HS-27A (cell line): ENCODE measurements around the gene ADAMTS19.

Source experiments
- DNase-seq: peaks from one replicate; pipeline ENCODE4 v3.0.0-alpha.2; 2012; ENCODE audit warnings: low read depth, missing footprints

Gene ADAMTS19

GRCh38 chr5:129770024-129770820, 310.1 kb downstream of the ADAMTS19 start:
- no peak for DNase-seq

- no peak for DNase-seq
Measured at GRCh38 chr5:129771058-129771838, 311.1 kb downstream of the ADAMTS19 start.

- DNase-seq = no peak
Measured at GRCh38 chr5:129773376-129773775, 313.3 kb downstream of the ADAMTS19 start.

GRCh38 chr5:129781594-129781993, 321.5 kb downstream of the ADAMTS19 start:
- DNase-seq = no peak
